GM21529 (cell line): ENCODE results near the gene LRP1B.

Experiments used
- ATAC-seq: cut with Tn5 transposase; IDR thresholded peaks from one replicate; pipeline ENCODE4 v1.9.1; 2021; ENCODE audit not compliant: unreplicated experiment

LRP1B gene

DNA sequence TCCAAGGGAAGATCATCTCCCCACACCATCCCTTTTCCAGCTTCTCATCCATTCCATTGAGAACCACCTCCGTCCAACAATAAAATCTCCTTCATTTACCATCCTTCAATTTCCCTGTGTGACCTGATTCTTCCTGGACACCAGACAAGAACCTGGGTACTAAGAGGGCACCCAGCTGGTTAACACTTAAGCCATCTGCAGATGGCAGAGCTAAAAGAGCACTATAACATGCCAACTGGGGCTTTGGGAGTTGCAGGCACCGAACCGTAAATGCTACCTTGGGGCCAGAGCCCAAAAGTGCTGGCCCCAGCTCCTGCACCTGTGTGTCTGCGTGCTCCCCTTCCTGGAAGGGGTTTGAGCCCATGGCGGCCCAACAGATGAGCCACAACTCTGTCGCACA lies 655.0 kb downstream of the LRP1B start:
- ATAC-seq: no peak

DNA sequence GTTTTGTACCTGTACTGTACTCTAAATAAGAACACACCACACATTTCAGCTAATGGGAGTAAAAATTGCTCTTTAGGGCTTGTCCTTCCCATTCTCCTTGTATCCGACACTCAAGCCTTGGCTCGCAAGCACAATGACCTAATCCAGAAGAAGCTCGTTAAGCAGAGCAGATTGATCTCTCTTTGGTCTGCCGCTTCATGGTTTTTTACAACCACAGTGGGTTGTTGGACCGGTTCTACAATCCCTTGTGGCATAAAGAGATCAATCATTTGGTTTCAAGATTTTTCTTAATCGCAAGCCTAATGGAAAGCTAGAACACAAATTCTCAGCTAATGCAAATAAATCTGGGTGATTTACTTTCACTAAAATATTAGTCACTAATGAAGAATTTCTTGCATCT lies 662.1 kb downstream of the LRP1B start:
- ATAC-seq: no peak

DNA sequence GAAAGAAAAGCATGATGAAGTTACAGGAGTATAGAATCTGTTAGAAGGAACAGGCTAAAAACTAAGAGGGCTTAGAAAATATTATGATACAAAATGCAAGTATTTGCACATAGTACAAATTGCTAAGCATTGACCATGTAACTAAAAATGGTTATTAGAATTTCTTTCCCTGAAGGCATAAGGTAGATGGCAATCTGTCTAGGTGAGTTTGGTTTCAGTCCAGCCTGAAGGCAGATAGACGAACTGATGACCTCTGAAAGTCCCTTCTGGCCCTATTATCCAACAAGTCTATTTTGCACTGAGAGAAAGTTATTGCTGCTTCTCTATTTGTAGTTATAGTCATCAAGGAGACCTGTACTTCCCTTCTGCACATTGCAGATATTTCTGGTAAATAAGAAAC lies 663.5 kb downstream of the LRP1B start:
- no peak for ATAC-seq

DNA sequence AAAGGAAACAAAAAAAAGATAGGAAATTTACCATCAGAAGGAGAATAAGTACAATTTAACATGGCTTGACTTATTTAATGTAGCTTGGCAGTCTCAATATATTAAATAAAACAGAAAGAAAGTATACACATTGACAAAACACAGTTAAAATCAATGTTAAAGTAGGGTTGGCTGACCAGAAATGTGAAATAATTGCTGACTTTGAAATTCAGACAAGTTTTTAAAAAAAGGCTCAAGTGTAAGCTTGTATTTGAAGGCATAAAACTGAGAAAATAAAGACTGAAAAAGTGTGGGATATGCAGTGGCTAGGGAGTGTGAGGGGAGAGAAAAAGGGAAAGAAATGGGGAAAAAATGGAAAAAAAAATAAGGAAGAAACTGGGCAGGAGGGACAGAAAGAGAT lies 665.8 kb downstream of the LRP1B start:
- ATAC-seq: no peak

DNA sequence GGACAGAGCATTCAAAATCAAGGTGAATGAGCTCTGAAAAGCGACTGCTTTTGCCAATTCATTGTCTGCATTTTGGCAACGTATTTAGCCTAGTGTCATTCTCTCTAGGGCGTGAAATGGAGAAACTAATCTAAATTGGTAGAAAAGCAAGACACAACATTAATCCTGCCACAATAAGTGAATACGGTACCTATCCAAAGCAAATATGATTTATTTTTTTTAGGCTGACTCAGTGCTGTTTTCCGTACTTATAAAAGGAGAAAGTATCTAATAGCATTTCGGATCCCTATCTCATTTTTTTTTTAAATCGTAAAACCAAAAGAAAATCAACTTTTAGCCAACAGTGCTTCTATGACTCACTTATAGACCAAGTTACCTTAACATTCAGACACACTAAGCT lies 672.5 kb downstream of the LRP1B start:
- ATAC-seq: no peak

DNA sequence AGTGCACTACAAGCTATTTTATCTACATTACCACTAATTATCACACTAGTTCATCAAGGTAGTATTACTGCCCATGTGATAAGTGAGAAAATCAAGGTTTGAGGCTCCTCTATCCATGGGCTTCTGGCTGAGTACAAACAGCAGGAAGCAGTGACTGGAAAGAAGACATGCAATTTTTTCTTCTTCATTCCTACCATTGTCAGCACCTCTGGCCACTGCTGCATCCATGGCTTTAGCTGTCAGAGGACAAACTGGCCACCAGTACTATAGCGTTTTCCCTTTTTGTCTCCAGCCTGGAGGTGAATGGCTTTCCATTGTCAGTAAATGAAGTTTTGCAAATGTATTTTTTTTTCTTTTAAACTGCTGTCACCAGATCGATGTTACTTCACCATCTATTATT lies 674.9 kb downstream of the LRP1B start:
- ATAC-seq: no peak

DNA sequence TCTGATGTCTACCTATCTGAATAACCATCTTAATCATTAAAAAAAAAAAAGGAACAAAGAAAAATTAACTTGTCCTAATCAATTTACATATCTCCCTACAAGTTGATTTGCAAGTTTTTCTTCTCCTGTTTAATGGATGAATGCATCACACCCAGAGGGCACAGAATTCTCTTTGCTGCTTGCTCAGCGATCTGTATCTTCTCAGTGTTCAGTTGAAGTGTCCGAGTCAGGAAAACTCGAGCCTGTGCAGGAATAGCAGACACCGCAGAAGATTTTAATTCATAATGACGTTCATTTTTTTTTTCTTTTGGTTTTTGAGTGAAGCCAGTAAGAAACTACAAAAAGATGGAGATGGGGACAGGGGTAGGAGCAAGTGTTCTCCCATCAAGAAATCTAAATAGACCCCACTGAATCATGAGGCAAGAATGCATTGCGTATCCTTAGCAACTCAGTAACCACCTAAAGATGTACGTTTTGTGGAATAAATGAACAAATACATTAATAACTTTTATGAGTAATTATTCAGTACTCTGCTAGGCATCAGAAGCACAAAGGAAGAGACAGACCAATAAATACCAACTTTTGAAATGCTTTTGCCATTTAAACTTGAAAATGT lies 675.5 kb downstream of the LRP1B start:
- no peak for ATAC-seq

DNA sequence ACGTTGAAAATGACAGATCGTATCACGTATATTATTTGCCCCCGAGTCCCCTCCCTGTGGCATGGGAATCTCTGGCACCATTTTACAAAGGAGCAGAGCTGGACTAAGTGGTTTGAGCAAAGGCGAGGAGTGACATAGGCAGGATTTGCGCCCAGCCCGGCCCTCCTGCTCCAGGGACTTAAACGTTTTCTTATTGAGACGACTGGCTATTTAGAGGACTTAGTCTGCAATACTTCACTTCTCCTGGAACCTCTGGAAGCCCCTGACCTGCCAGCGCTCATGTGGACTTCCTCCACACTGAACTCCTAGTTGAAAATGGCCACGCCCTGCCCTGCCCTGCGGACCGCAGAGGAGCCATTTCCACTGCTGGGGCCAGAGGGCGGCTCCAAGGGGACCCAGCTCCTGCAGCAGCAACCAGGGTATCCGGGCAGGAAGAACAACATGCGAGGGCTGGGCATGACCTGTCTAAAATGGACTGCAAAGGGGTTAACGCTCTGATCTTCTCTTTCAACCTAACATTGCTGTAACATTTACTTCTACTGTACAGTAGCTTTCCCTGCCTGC lies 690.7 kb downstream of the LRP1B start:
- no peak for ATAC-seq

DNA sequence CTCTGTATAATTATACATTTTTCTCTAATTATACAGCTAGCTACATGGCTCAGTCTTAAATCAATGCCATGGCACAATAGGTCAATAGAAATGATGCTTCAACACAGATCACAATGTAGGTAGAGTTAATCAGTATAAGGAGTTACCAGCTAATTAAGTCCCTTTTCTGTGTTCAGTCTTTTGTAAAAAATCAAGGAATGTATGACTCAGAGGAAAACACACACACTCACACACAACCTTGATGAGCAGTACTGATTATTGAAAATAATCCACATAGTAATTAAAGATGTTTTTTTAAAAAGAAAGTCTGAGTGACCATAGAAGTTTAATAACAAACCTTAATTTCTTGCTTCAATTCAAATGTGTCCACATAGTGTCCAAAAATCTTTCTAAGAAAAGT lies 691.3 kb downstream of the LRP1B start:
- no peak for ATAC-seq

DNA sequence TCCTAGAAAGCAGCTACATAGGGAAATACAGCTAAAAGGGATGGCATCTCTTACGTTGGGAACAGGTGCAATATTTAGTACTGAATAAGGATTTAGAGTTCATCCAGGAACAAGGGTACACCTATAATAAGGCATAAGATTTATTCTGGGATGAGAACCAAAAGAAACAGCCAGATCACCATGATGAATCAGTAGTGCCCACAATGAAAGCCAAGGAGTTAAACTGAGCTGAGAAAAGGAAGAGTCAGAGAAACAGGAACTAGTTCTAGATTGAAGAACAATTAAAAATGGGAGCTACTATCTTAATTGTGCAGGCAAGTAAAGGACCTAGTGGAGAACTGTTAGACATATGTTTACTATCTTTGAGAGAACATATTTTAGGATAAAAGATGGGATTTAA lies 692.3 kb downstream of the LRP1B start:
- ATAC-seq: no peak

DNA sequence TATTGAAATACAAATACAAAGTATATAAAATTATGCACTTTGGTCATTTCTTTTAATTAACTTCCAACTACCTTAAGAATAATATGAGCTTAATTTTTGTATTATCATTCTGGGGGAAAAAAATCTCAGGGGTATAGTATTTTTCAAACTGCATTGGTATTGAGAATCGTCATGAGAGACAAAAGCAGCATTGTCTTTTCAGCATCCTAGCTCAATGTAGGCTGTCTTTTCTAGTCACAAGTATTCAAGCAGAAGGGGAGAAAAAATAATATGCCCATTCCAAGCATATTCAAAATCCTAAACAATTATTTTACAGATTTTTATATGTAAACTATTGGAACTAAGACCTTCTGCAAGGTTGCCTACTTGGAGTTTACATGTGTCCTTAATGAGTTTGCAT lies 693.3 kb downstream of the LRP1B start:
- no peak for ATAC-seq

DNA sequence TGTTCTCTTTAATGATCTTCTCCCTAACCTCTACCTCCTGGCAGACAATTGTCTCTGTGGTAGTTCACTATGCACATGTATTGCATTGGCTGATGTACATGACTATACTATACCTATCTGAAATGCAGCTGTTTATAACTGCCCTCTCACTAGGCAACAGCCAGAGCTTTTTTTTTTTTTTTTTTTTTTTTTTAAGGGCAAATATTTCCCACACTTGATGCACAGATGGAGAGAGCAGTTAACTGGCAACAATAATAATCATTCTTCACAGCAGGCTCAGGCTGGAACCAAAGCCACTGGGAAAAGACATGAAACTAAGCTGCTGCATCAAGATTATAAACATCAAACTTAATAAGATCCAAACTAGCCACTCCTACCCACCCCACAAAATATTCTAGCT lies 707.7 kb downstream of the LRP1B start:
- no peak for ATAC-seq

DNA sequence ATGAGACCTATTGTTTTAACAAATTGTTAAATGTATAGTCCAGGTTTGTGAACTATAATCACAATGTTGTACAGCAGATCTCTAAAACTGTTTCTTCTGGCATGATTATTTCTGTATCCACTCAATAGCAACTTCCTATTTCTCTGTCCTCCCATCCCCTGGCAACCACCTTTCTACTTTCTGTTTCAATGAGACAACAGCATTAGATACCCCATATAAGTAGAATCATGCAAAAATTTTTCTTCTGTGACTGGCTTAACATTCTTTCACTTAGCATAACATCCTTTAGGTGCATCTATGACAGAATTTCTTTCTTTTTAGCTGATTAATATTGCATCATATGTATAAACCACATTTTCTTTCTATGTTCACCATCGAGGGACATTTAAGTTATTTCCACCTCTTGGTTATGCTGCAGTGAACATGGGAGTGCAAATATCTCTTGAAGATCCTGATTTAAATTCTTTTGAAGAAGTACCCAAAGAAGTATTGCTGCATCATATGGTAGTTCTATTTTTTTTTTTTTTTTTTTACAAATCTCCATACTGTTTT lies 713.5 kb downstream of the LRP1B start:
- ATAC-seq: no peak

DNA sequence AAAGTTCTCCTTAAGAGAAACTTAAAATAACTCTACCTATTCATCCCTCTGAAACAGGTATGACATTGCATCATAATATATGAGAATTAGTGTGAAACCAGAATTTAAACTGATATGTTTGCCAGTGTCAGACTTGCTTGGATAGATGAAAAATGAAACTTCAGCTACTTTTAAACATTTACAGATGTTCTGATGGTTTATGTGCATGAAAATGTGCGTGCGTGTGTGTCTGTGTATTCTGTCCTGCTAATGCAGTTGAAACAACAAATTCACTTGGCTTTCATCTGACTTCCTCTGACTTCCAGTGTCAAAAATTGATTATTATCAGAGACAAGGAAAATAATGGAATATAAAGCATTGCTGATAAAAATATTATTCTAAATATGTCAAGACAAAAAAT lies 719.4 kb downstream of the LRP1B start:
- no peak for ATAC-seq

DNA sequence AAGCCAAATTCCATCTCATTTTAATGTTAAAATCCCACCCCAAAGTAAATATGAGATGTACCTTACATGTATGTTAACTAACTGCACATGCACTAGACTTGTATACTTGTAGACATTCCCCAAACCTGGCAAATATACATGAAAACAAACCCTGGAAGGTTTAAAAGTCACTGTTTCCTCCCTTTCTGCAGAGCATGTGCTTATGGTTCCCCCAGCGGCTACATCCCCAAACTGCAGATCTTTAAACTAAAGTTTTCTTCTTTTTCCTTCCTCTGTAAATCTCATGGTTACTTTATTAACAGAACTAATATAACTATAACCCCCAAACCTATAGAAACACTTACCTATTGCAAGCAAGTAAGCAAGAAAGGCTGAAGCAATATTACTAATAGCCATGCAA lies 731.5 kb downstream of the LRP1B start:
- ATAC-seq: no peak

DNA sequence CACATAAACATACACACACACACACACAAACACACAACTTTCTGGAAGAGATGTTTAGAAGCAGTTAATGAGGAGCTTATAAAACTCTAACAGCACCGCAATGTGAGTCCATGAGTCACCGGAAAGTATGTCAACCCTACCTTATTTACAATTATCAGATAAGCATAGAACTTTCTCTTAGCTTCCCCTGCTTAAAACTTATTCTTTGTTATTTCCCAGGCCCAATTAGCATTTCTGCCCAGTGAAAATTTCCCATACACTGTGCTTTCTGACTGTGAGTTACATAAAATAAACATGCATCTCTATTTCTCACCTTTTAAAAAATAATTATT lies 737.6 kb downstream of the LRP1B start:
- no peak for ATAC-seq

DNA sequence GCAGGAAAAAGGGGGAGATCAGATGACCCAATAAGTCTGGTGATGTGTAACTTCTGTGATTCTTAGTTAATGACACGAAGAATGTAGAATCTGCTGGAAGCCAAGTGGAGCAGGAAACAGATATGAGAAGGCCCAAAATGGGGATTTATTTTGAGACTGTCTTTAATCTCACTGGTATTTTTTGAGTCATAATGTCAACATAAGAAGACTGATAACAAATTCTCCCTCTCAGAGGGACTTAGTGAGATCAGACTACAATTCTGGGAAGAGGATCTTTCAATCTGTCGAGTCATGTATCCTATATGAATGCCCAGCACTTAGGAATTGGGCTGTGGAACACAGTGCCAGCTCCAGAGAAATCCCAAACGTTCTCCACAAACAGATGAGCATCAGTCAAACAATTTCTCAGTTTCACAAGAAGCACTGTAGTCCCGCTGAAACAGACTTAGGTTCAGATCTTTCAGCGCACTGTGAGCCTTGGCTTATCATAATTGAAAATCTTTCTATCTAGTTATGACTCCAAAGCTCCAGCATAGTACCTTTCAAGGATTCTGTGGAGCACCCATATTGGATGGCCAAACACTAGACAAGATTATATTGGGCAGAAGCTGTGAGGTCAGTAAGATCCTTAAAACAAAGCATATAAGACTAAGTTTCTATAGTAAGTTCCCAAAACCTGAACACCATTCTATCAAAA lies 738.2 kb downstream of the LRP1B start:
- no peak for ATAC-seq

DNA sequence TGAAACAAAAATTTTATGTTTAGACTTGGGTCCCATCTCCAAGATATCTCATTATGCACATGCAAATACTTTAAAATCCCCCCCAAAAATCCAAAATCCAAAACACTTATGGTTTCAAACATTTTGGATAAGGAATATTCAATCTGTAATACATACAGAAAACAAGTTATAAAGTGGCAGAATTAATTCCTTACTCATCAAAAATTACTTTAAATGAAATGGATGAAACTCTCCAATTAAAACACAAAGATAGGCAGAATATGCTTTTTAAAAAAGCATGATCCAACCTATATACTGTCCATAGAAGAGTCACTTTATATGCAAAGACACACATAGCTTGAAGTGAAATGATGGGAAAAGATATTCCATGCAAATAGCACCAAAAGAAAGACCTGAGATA lies 744.6 kb downstream of the LRP1B start:
- ATAC-seq: no peak

DNA sequence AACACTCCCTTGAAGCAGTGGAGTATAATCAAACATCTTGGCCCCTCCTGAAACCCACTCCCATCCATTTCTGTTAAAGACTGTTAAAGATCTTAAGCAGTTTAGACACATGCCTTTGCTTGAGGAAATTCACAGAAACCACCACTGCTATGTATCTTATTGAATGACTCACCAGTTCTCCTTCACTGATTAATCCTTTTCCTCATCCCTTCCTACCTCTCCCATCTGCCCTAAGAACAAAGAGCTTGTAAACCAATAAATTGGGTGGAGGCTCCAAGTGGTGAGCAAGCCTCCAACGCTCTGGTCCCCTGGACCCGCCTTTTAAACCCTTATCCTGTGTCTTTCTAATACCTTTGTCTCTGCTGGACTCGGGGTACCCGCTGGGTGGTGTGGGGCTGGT lies 746.1 kb downstream of the LRP1B start:
- no peak for ATAC-seq

DNA sequence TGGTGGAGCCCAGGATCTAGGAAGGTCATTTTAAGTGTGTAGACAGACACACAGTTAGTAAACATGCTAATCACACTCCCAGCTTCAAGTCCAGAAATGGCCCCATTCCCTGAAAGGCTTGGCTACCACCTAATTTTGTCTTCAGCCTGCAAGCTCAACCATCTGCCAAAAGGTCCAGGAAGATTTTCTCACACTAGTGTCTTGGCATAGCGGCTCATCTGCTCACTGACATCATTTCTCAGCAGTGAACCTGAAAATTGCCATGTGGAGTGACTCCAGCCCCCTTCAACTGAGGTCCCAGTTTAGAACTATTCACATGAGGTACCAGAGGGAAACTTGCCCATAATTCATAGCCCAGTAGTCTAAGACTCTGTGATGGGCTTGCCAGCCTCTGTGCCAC lies 748.9 kb downstream of the LRP1B start:
- no peak for ATAC-seq

DNA sequence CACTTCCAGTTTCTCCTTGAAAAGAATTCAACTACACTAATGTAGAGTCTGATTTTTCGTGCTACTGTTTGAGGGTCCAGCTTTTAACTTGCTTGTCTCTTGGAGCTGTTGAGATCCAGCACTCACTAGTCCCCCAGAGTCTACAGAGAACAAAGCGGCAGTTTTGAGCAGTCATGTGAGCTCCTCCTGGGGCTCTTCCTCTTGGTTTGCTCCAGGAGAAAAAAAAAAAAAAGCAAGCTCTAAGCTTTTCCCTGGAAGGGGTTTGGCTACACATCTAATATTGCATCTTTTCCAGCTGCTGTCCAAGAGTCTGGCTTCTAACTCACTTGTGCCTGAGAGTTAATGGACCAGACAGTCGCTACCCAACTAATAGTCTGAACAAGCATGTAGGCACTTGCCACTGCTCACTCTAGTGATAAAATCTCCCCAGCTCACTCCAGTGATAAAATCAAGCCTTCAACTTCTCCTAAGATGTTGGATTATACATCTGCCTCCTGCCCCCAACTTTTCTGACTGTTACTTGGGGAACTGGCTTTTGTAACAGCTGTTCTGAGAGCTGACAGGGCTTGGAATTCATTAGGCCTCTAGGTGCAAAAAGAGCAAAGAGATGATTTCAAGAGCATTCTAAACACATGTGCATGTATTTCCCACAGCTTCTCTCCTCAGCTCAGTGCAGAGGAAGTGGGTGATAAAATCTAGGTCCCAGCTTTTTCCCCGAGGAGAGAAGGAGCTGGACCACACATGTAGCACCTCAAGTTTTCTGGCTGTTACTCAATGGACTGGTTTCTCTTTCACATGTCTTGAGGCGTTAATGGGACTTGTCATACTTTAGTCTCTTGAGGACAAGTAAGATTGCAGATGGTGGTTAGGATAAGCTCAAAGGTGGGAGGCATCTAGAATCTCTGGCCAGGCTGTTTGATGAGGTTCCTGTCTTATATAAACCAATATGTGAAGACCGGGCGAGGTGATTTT lies 750.5 kb downstream of the LRP1B start:
- no peak for ATAC-seq

DNA sequence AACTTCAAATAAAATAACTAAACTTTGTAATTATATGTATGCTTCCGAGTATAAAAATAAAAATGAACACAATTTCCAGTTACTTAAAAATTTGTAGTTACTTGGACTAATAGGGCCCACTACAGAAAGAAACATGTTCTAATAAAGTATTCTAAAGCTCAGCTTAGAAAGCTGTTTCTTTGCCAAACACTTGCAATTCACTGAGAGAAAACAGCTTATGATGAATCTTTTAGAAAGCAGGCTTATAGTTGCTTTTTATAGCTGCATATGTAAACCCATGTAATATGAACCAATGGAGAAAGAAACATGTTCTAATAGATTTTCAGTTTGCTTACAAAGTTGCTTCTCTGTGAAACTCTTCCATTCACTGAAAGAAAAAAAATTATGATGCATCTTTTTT lies 766.0 kb downstream of the LRP1B start:
- ATAC-seq: no peak
